GM21381 (cell line): ENCODE results near the gene ZSCAN26.
A peak's percentile ranks its signal among the peaks of the same experiment; 100 is the strongest.

Experiments used
- ATAC-seq: cut with Tn5 transposase; IDR thresholded peaks from one replicate; pipeline ENCODE4 v1.9.1; 2021; ENCODE audit warnings: mild to moderate bottlenecking, moderate library complexity; ENCODE audit not compliant: unreplicated experiment

Gene ZSCAN26

GRCh38 chr6:28266962-28267694 is at the start of gene ZSCAN26:
Gene ZSCAN26, plus strand, starts transcription at chr6:28267143. Its CDS starts 4,777 bp downstream, at chr6:28271920.
- ATAC-seq = peak; percentile 86

- ATAC-seq = no peak
Observed at GRCh38 chr6:28217890-28218289, 49.1 kb upstream of the ZSCAN26 start.

- ATAC-seq = peak; percentile 63
Observed at GRCh38 chr6:28218312-28219248, 48.4 kb upstream of the ZSCAN26 start.

GRCh38 chr6:28220257-28221133 is 46.4 kb upstream of the ZSCAN26 start:
- no peak for ATAC-seq

GRCh38 chr6:28224131-28225055 is 42.5 kb upstream of the ZSCAN26 start:
- no peak for ATAC-seq

- ATAC-seq = peak; percentile 91
Observed at GRCh38 chr6:28225056-28225834, 41.7 kb upstream of the ZSCAN26 start, which contains the start of gene ZSCAN9. Gene ZSCAN9, plus strand, starts transcription at chr6:28225275. Its CDS starts 1,810 bp downstream, at chr6:28227085.

GRCh38 chr6:28226460-28226859 is 40.5 kb upstream of the ZSCAN26 start:
- no peak for ATAC-seq

- no peak for ATAC-seq
Observed at GRCh38 chr6:28232785-28233184, 34.2 kb upstream of the ZSCAN26 start.

GRCh38 chr6:28235912-28236452 is 31.0 kb upstream of the ZSCAN26 start:
- ATAC-seq = no peak

- no peak for ATAC-seq
Observed at GRCh38 chr6:28239636-28240035, 27.3 kb upstream of the ZSCAN26 start.

- no peak for ATAC-seq
Observed at GRCh38 chr6:28240471-28240870, 26.5 kb upstream of the ZSCAN26 start.

- ATAC-seq = no peak
Observed at GRCh38 chr6:28243946-28244345, 23.0 kb upstream of the ZSCAN26 start.

GRCh38 chr6:28245206-28245941 is 21.6 kb upstream of the ZSCAN26 start:
- no peak for ATAC-seq

GRCh38 chr6:28248916-28249315 is 18.0 kb upstream of the ZSCAN26 start:
- no peak for ATAC-seq

GRCh38 chr6:28250747-28251146 is 16.2 kb upstream of the ZSCAN26 start:
- ATAC-seq = no peak

- ATAC-seq = peak; percentile 44
Observed at GRCh38 chr6:28251661-28252008, 15.3 kb upstream of the ZSCAN26 start.

- ATAC-seq = peak; percentile 76
Observed at GRCh38 chr6:28252009-28252975, 14.7 kb upstream of the ZSCAN26 start, which contains the start of gene ZKSCAN4. Gene ZKSCAN4, minus strand, starts transcription at chr6:28252269. Its CDS starts 289 bp downstream, at chr6:28251980.
